SU-DHL-6 (cell line): ENCODE measurements around the gene NOP10.

Source experiments
- H2AFZ ChIP-seq: fragments of 200-600 bp; sonication (generic); 2 replicates; pipeline ENCODE4 v1.6.1; 2014; ENCODE audit warnings: low read depth, mild to moderate bottlenecking, moderate library complexity, mixed read lengths, antibody characterized with exemption, low read length; ENCODE audit not compliant: severe bottlenecking
- H3F3A ChIP-seq: fragments of 200-600 bp; shearing (Covaris generic); 2 replicates; pipeline ENCODE4 v1.6.0; 2016; ENCODE audit warnings: antibody characterized with exemption, mild to moderate bottlenecking; ENCODE audit not compliant: insufficient read depth
- H3K27ac ChIP-seq: fragments of 200-600 bp; sonication (generic); 2 replicates; pipeline ENCODE4 v1.5.1; 2016; ENCODE audit warnings: low read depth, mild to moderate bottlenecking, low read length, moderate library complexity, mixed read lengths
- H3K27me3 ChIP-seq: fragments of 200-600 bp; sonication (generic), shearing (Covaris generic); 2 replicates; pipeline ENCODE4 v1.6.0; 2014; ENCODE audit warnings: mild to moderate bottlenecking, low read length
- H3K36me3 ChIP-seq: fragments of 200-600 bp; sonication (generic); 2 replicates; pipeline ENCODE4 v1.6.1; 2014; ENCODE audit warnings: mild to moderate bottlenecking, low read length, mixed read lengths
- H3K4me2 ChIP-seq: fragments of 300-600, 200-600 bp; shearing (Covaris generic), sonication (generic); 2 replicates; pipeline ENCODE4 v1.6.0; 2014; ENCODE audit warnings: low read length, low read depth, mild to moderate bottlenecking; ENCODE audit not compliant: poor library complexity, severe bottlenecking
- H3K4me3 ChIP-seq: fragments of 200-600 bp; sonication (generic); 2 replicates; pipeline ENCODE4 v1.5.1; 2014; ENCODE audit warnings: antibody characterized with exemption, low read length, mild to moderate bottlenecking, mixed read lengths; ENCODE audit not compliant: insufficient read depth, poor library complexity, severe bottlenecking
- H3K79me2 ChIP-seq: fragments of 200-600 bp; sonication (generic); 2 replicates; pipeline ENCODE4 v1.6.1; 2014; ENCODE audit warnings: mild to moderate bottlenecking, low read length, moderate library complexity; ENCODE audit not compliant: insufficient read depth
- H3K9ac ChIP-seq: fragments of 200-600 bp; sonication (generic); 2 replicates; pipeline ENCODE4 v1.7.0; 2014; ENCODE audit warnings: mild to moderate bottlenecking, low read length
- H3K9me2 ChIP-seq: fragments of 200-600 bp; sonication (generic); replicated peaks from 2 replicates; pipeline ENCODE4 v1.6.1; 2014; ENCODE audit warnings: low read length; ENCODE audit not compliant: insufficient read depth
- H3K9me3 ChIP-seq: fragments of 200-600 bp; sonication (generic); 2 replicates; pipeline ENCODE4 v1.6.1; 2014; ENCODE audit warnings: low read length, mixed read lengths; ENCODE audit not compliant: insufficient read depth
- H4K20me1 ChIP-seq: fragments of 200-600 bp; sonication (generic); 2 replicates; pipeline ENCODE4 v1.6.1; 2014; ENCODE audit warnings: low read depth, mild to moderate bottlenecking, antibody characterized with exemption, low read length, moderate library complexity, mixed read lengths
- CTCF ChIP-seq: fragments of 200-600 bp; sonication (generic); IDR thresholded peaks from one replicate; pipeline ENCODE4 v1.5.1; 2017; ENCODE audit warnings: antibody characterized with exemption, mild to moderate bottlenecking, low read length, moderate library complexity; ENCODE audit not compliant: insufficient read depth, poor library complexity, severe bottlenecking
- EZH2phosphoT487 ChIP-seq: fragments of 200-600 bp; sonication (generic), shearing (Covaris generic); conservative IDR thresholded peaks from 2 replicates; pipeline ENCODE4 v1.6.1; 2018; ENCODE audit warnings: mild to moderate bottlenecking, antibody characterized with exemption, low read length, moderate library complexity, mixed read lengths

Gene NOP10

GRCh38 chr15:34335176-34336032, 7.5 kb downstream of the NOP10 start:
- no peak overlapping the region for H2AFZ ChIP-seq
- no peaks in the 10 kb centered on the region for H3K27me3 ChIP-seq
- H3K4me2 ChIP-seq = no peak overlapping the region
- H3K36me3 ChIP-seq = no peaks in the 10 kb centered on the region
- H4K20me1 ChIP-seq = no peaks in the 10 kb centered on the region
- H3K9ac ChIP-seq = no peak overlapping the region
- no peaks in the 10 kb centered on the region for H3K9me3 ChIP-seq
- no peaks in the 10 kb centered on the region for H3K9me2 ChIP-seq
- no peaks in the 10 kb centered on the region for H3K79me2 ChIP-seq
- no peak overlapping the region for H3K27ac ChIP-seq
- peaks cover 17% of the 10 kb centered on the region; the same call in 1 of the 2 replicates for H3F3A ChIP-seq
- TF ChIP-seq EZH2phosphoT487 (no peak), CTCF (no peak)
- no peak overlapping the region for H3K4me3 ChIP-seq

- Histone ChIP-seq H2AFZ (no peak overlapping the region), H3K79me2 (no peaks in the 10 kb centered on the region), H3K27me3 (no peaks in the 10 kb centered on the region), H3F3A (peaks cover 12% of the 10 kb centered on the region; the same call in 1 of the 2 replicates), H3K9me3 (no peaks in the 10 kb centered on the region), H3K27ac (no peak overlapping the region), H3K36me3 (no peaks in the 10 kb centered on the region), H4K20me1 (no peaks in the 10 kb centered on the region), H3K4me3 (no peak overlapping the region), H3K9me2 (no peaks in the 10 kb centered on the region), H3K4me2 (no peak overlapping the region), H3K9ac (no peak overlapping the region)
- TF ChIP-seq EZH2phosphoT487 = no peak
- no peak for TF ChIP-seq CTCF
Measured at GRCh38 chr15:34334672-34335071, 8.3 kb downstream of the NOP10 start.

- Histone ChIP-seq H3K36me3 (no peaks in the 10 kb centered on the region), H3K4me2 (no peak overlapping the region), H3K79me2 (no peaks in the 10 kb centered on the region), H4K20me1 (no peaks in the 10 kb centered on the region), H3K4me3 (no peak overlapping the region), H3K9me2 (no peaks in the 10 kb centered on the region), H3K9ac (no peak overlapping the region), H3F3A (no peaks in the 10 kb centered on the region), H3K27me3 (no peaks in the 10 kb centered on the region), H3K9me3 (no peaks in the 10 kb centered on the region), H3K27ac (no peak overlapping the region), H2AFZ (no peak overlapping the region)
- TF ChIP-seq EZH2phosphoT487 (no peak), CTCF (no peak)
Measured at GRCh38 chr15:34332553-34333120, 10.3 kb downstream of the NOP10 start.
